GM19324 (cell line): ENCODE results near the gene ASXL3.

Experiments used
- ATAC-seq: cut with Tn5 transposase; IDR thresholded peaks from one replicate; pipeline ENCODE4 v1.9.1; 2021; ENCODE audit warnings: mild to moderate bottlenecking, moderate library complexity; ENCODE audit not compliant: unreplicated experiment, low FRiP score

ASXL3 gene

GRCh38 chr18:33653231-33653630, 75.2 kb downstream of the ASXL3 start:
- no peak for ATAC-seq

- no peak for ATAC-seq
Measured at GRCh38 chr18:33656889-33657448, 79.0 kb downstream of the ASXL3 start.

GRCh38 chr18:33660696-33661310, 82.8 kb downstream of the ASXL3 start:
- ATAC-seq = no peak

GRCh38 chr18:33664241-33664874, 86.3 kb downstream of the ASXL3 start:
- no peak for ATAC-seq

- ATAC-seq = no peak
Measured at GRCh38 chr18:33665187-33665586, 87.2 kb downstream of the ASXL3 start.

GRCh38 chr18:33665641-33666040, 87.6 kb downstream of the ASXL3 start:
- no peak for ATAC-seq

GRCh38 chr18:33666915-33667314, 88.9 kb downstream of the ASXL3 start:
- no peak for ATAC-seq

GRCh38 chr18:33669589-33669988, 91.6 kb downstream of the ASXL3 start:
- ATAC-seq = no peak

- ATAC-seq = no peak
Measured at GRCh38 chr18:33670029-33670428, 92.0 kb downstream of the ASXL3 start.

GRCh38 chr18:33673689-33674088, 95.7 kb downstream of the ASXL3 start:
- ATAC-seq = no peak

GRCh38 chr18:33676593-33676992, 98.6 kb downstream of the ASXL3 start:
- no peak for ATAC-seq

- no peak for ATAC-seq
Measured at GRCh38 chr18:33677891-33678290, 99.9 kb downstream of the ASXL3 start.

- ATAC-seq = no peak
Measured at GRCh38 chr18:33682436-33682835, 104.4 kb downstream of the ASXL3 start.

- no peak for ATAC-seq
Measured at GRCh38 chr18:33694593-33694992, 116.6 kb downstream of the ASXL3 start.

GRCh38 chr18:33696332-33697162, 118.5 kb downstream of the ASXL3 start:
- no peak for ATAC-seq

- ATAC-seq = no peak
Measured at GRCh38 chr18:33697498-33697897, 119.5 kb downstream of the ASXL3 start.

GRCh38 chr18:33699372-33699771, 121.4 kb downstream of the ASXL3 start:
- no peak for ATAC-seq

- ATAC-seq = no peak
Measured at GRCh38 chr18:33700513-33700976, 122.5 kb downstream of the ASXL3 start.

- ATAC-seq = no peak
Measured at GRCh38 chr18:33702625-33703024, 124.6 kb downstream of the ASXL3 start.

GRCh38 chr18:33706391-33706790, 128.4 kb downstream of the ASXL3 start:
- no peak for ATAC-seq

GRCh38 chr18:33708876-33709275, 130.9 kb downstream of the ASXL3 start:
- ATAC-seq = no peak
